Hypothalamus (tissue), 51 donors: ENCODE measurements around the gene TMEM212.
"Not testable (repeated sequence)": the region's sequence is repeated elsewhere in the genome, so short reads cannot be mapped to it uniquely, and the experiment has no call there.

Source experiments
- DNase-seq, 51 donors: peaks; one replicate each; lab custom pipeline; 2025; lab: John Stamatoyannopoulos, UW

TMEM212 gene

GRCh38 chr3:171880101-171880870 lies 37.1 kb downstream of the TMEM212 start:
- DNase-seq: no peak

GRCh38 chr3:171881251-171881650 lies 38.1 kb downstream of the TMEM212 start:
- no peak for DNase-seq

GRCh38 chr3:171883257-171883892 lies 40.2 kb downstream of the TMEM212 start:
- no peak for DNase-seq

- DNase-seq: no peak
These were observed 40.7 kb downstream of the TMEM212 start for GRCh38 chr3:171883893-171884279.

GRCh38 chr3:171888466-171888865 lies 45.3 kb downstream of the TMEM212 start:
- no peak for DNase-seq

- DNase-seq: no peak
These were observed 47.2 kb downstream of the TMEM212 start for GRCh38 chr3:171890398-171890797.

- DNase-seq: no peak
These were observed 49.3 kb downstream of the TMEM212 start for GRCh38 chr3:171892457-171892856.

GRCh38 chr3:171895291-171895690 lies 52.1 kb downstream of the TMEM212 start:
- no peak for DNase-seq

- no peak for DNase-seq
These were observed 52.8 kb downstream of the TMEM212 start for GRCh38 chr3:171895900-171896299.

GRCh38 chr3:171896316-171896715 lies 53.2 kb downstream of the TMEM212 start:
- DNase-seq: no peak

GRCh38 chr3:171898192-171898591 lies 55.0 kb downstream of the TMEM212 start:
- DNase-seq: no peak

- no peak for DNase-seq
These were observed 57.3 kb downstream of the TMEM212 start for GRCh38 chr3:171900446-171900845.

GRCh38 chr3:171901615-171902312 lies 58.6 kb downstream of the TMEM212 start:
- no peak for DNase-seq

GRCh38 chr3:171904829-171905228 lies 61.7 kb downstream of the TMEM212 start:
- DNase-seq: no peak

- not testable (repeated sequence) for DNase-seq
These were observed 63.4 kb downstream of the TMEM212 start for GRCh38 chr3:171906503-171906902.

GRCh38 chr3:171906951-171907676 lies 64.0 kb downstream of the TMEM212 start:
- DNase-seq: no peak

GRCh38 chr3:171907761-171908160 lies 64.6 kb downstream of the TMEM212 start:
- DNase-seq: no peak

GRCh38 chr3:171908731-171909130 lies 65.6 kb downstream of the TMEM212 start:
- DNase-seq: no peak
